DMS53 treated with DMSO at 0.1 percent for 48 hours (cell line): ENCODE results near the gene SGMS1.
"Not testable (repeated sequence)": the region's sequence is repeated elsewhere in the genome, so short reads cannot be mapped to it uniquely, and the experiment has no call there.

ENCODE experiments used
- DNase-seq: peaks from one replicate; lab custom pipeline; 2025; ENCODE audit not compliant: unreplicated experiment; lab: John Stamatoyannopoulos, UW

SGMS1 gene

DNA sequence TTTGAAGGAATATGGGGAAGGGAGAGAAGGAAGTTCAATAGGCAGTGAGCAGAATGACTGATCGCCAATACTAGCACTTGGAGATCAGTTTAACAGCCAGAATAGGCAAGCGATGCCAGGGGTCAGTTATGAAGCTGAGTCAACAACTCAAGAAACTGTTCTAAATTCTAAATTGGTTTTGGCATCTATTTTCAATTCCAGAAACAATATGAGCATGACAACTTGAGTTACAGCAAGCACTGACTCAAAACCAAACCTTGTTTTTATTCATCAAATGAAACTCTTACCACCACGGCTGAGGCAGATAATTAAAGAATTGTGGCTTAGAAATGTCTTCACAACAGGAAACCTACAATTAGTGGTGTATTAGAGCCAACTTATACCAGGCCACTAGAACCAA, 192.0 kb downstream of the SGMS1 start:
- no peak for DNase-seq

GRCh38 chr10:50431133-50431532, 192.6 kb downstream of the SGMS1 start:
- no peak for DNase-seq

DNA sequence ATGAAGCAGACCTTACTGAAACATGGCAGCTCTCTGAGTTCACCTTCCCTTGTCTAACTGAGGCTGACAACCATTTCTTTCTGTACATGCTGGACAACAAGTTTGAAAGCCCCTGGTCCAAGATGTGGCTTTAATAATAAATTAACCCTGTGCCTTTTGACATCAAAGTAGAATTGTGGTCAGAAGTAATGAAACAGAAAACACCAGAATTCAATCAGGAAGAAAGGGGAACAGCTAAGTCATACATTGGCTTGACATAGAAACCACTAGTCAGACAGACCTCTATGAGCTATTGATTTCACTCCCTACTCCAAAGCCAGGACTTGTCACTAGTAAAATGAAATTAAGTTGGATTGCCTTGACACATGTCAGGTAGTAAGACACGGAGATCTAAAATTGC, 197.3 kb downstream of the SGMS1 start:
- DNase-seq = no peak

DNA sequence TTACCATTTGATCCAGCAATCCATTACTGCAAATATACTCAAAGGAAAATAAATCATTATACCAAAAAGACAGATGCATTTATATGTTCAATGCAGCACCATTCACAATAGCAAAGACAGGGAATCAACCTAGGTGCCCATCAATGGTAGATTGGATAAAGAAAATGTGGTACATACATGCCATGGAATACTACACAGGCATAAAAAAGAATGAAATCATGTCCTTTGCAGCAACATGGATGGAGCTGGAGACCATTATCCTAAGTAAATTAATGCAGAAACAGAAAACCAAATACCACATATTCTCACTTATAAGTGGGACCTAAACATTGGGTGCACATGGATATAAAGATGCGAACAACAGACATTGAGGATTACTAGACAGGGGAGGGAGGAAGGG, 198.5 kb downstream of the SGMS1 start:
- DNase-seq = not testable (repeated sequence)

DNA sequence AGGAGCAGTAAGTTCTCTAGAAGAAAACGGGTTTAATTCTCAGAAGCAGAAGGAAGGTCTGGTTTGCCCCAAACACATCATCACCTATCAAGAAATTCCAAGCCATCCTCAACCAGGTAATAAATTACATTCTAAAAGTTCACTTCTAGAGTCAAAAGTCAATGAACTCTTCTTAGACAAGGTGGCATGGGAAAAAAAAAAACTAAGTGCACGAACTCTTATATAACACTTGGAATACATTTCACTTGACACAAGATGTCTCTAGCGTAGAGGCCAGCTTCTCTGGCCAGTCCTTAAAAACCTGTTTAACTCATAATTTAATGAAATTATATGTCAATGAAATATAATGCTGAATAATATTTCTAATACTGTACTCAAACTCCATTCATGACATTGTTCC, 200.3 kb downstream of the SGMS1 start:
- DNase-seq = no peak

DNA sequence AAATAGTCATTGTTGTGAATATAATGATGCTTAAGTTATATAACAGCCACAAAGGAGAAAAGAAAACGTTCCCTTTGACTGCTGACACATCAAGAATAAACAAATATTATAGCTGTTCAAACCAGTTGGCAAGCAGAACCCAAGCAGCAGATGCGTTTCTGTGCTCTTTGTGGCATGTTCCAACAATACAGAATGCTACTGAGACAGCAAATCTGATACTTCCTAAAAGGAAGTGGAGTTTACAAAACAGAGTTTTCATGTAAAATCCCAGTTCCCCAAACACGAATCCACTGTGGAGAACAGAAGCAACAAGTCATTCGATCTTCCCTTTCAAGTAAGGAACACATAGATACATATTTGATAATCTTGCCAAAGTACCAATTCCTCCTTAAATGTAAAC, 201.5 kb downstream of the SGMS1 start:
- no peak for DNase-seq

- DNase-seq = no peak
Observed at GRCh38 chr10:50421026-50421719, 202.6 kb downstream of the SGMS1 start.

- DNase-seq = no peak
Observed at GRCh38 chr10:50420196-50420595, 203.6 kb downstream of the SGMS1 start.

GRCh38 chr10:50419756-50420155, 204.0 kb downstream of the SGMS1 start:
- DNase-seq = no peak

DNA sequence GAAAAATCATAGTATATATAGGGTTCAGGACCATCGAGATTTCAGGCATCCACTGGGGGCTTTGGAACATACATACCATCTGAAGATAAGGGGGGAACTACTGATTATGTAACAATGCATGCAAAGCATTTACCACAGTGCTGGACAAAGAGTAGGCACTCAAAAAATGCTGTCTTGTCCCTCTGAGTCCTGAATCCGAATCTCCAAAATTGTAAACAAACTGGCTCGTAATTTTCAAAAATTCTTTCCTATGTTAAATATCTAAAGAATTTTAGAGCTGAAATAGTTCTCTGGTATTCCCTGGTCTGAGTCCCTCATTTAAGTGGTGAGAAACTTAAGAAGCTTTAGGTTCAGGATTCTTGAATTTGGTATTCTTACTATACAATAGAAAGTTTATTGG, 204.7 kb downstream of the SGMS1 start:
- no peak for DNase-seq

DNA sequence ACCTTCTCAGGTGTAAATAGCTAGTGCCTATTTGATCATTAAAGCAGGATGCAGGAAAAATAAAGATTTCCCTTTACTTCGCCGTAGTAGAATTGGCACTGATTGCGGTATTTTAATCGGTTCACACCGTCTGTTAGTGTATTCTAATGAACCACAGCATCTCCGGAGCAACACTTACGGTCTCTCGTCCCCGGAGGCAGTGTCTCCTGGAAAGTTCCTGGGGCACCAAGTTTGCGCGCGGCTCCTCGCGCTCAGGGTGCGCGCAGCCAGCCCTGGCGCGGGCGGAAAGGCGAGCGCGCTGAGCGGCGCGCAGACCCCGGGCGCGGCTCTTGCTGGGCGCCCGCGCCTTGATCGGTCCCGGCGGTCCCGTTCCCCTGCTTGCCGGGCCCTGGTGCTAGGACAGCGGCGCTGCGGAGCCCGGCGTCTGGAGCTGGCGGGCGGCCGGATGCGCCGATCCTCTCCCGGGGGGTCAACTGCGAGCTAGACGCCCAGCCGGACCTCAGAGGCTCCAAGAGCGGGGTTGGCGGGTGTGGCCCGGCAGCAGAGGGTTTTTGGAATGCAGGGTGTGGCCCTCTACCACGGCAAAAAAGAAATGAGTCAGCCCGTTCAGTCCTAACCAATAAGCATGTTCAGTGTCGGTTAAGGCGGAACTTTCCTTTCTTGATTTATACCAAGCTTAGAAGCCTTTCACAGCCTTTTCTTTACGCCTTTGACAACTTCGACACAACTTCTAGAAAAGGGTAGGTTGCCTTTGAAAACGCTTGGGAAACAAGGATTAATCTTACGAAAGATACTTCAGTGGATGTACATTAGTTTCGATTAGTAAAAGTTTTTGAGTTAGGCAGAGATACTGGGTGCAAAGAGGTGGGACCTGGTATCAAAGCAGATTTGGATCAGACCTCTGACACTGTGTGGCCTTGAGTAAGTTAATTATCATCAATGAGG, 205.6 kb downstream of the SGMS1 start:
- DNase-seq = no peak

- no peak for DNase-seq
Observed at GRCh38 chr10:50417486-50417885, 206.3 kb downstream of the SGMS1 start.

GRCh38 chr10:50416881-50417280, 206.9 kb downstream of the SGMS1 start:
- DNase-seq = no peak

- DNase-seq = no peak
Observed at GRCh38 chr10:50416181-50416824, 207.5 kb downstream of the SGMS1 start.

DNA sequence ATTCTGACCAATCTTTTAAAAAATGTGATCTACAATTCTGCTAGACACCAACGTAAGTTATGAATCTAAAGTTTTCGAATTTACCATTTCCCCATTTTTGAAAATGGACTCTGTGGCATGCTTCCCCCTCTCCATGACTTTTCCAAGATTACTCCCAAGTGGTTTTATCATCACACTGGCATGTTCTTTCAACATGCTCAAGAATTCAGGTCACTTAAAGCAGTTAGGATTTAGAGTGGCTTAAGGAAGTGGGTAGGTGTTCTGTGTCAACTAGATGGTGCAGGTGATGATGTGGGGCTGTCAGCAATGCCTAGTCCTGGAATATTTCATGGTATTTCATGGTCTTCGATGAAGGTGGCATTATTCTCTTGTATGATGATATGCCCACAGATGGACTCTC, 208.5 kb downstream of the SGMS1 start:
- no peak for DNase-seq

GRCh38 chr10:50410066-50410811, 213.5 kb downstream of the SGMS1 start:
- no peak for DNase-seq

DNA sequence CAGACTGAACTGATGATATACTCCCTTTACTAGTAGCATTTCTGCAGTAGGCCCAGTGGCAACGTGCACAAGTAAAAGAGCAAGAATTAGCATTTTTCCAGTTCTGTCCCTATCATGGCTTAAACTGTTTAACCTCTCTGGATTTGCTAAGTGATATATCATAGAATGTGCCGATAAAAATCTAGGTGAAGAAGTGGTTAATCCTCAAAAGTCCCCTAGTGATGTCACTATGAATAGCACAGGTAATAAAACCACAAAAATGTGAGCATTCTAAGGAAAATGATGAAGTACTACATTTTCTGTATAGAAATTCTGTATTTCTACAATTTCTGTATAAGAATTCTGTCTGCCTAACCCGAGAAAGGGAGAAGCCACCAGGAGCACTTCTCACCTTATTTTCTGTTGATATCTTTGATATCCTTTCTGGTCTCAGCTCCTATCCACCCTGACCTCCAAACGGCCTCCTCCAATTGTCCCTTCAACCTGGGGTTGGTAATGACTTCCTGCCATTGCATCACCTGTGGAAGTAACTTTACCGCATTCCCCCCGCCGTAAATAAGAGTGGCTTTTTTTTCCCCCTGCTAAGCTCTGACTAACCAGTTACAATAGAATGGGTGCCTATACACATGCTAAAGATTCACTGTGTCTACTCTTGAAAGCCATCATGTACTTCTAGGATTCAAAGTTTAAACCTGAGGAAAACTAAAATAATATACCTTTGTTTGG, 216.5 kb downstream of the SGMS1 start:
- DNase-seq = no peak

DNA sequence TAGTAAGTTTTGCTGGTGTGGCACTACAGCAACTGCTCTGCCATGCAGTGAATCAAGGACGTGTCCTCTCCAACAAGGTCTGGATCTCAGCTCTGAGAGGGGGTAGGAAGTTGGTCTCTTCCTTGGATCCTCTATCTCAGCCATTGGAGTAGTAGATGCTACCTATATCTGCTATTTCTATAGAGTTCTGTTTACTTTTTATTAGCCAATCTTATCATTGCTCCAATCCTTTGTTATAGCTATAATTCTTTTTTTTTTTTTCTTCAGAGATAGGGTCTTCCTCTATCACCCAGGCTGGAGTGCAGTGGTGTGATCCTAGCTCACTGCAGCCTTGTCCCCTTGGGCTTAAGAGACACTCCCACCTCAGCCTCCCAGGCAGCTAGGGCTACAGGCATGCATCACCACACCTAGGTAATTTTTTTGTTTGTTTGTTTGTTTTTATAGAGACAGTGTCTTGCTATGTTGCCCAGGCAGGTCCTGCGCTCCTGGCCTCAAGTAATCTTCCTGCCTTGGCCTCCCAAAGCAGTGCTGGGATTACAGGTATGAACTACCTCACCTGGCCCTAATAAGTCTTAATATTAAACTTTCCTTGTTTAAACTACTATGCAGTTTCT, 217.2 kb downstream of the SGMS1 start:
- no peak for DNase-seq

DNA sequence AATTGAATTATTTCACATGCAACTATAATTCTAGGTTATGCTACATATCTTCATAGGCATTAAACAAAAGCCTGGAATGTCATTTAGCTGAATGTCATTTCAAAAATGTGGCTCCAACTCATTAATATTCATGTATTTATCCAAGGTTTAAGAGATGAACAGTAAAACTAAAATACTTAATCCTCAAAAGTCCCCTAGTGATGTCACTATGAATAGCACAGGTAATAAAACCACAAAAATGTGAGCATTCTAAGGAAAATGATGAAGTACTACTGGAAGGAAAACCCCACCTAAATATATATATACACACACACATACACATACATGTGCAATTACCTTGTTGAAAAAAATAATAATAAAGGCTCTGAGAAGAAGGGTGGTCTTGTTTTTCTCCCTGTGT, 218.0 kb downstream of the SGMS1 start:
- DNase-seq = no peak
